SHP77 (cell line): ENCODE measurements around the gene MET.
"Not testable (repeated sequence)": the region's sequence is repeated elsewhere in the genome, so short reads cannot be mapped to it uniquely, and the experiment has no call there.

ENCODE experiments used
- DNase-seq, 2 experiments: peaks; one replicate each; lab custom pipeline; 2025; lab: John Stamatoyannopoulos, UW

MET gene

DNA sequence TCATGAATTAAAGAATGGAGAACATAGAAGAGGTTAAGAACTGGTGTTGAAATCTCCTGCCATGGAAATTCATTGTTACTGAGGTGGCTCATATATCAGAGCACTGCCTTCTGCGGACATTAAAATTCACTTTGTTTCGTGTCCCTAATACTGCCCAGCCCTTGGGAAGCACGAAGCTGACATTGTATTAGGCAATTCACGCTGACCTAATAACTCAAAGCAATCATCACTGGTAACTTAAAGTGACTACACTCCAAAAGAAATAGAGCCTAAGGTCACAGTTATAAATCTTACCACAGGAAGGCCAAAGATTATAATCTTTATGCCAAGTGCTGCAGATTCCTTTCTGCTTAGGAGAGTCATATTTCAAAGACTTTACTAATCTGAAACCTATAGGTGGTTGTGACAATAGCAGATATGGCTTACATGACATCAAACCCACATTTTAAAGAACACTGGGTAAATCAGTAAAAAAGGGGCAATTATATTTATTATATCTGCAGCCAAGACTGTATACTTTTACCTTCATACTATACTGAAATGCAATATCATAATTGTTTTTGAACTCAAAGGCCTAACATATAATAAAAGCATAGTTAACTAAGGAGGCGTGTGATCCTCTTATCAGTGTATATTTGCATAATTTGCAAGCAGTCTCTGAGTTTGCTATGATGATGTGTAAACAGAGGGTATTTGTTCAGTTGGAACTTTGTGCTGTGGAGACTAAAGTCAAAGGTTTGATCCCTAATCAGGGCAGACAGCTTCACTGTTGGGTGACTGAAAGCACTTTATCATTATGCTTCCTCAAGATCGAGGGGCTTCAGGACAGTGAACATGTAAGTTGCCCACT lies 138.5 kb downstream of the MET start:
- DNase-seq: no peak

DNA sequence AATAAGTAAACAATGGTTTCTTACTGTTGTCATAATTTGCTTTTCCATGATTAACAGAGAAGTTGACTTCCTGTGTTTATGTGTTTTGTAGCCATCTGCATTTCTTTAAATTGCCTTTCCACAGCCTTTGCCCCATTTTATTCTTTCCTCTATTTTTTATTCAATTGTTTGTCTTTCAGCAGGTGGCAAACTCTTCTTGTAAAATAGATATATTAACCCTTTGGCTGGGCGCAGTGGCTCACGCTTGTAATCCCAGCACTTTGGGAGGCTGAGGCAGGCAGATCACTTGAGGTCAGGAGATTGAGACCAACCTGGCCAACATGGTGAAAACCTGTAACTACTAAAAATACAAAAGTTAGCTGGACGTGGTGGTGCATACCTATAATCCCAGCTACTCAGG lies 139.8 kb downstream of the MET start:
- DNase-seq: no peak

DNA sequence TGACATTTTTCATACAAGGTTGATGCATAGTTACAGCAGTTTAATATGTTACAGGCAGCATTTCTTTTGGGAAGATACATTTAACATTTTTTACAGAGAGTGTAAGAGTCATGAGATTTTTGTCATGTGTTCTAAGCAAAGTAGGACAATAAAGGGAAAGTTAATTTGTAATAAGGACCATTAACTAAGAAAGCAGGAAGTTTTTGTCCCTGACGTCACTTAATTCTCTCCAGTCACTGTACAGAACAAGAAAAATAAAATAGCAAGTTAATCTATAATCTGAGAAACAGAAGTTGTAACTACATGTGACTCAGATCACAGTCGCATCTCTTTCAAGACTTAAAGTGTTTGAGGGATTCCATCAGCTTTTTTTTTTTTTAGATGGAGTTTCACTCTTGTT lies 140.9 kb downstream of the MET start:
- no peak for DNase-seq

DNA sequence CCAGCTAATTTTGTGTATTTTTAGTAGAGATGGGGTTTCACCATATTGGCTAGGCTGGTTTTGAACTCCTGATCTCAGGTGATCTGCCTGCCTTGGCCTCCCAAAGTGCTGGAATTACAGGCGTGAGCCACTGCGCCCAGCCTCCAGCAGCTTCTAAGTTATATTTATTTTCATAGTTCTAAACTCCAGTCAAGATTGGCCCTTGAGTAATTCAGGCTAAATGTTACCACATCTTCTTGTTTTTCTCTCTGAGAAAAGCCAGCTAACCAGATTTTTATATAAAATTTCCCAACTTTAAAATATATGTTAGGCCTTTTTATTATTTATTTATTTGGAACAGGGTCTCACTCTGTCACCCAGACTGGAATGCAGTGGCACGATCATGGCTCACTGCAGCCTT lies 141.4 kb downstream of the MET start:
- DNase-seq: not testable (repeated sequence)

DNA sequence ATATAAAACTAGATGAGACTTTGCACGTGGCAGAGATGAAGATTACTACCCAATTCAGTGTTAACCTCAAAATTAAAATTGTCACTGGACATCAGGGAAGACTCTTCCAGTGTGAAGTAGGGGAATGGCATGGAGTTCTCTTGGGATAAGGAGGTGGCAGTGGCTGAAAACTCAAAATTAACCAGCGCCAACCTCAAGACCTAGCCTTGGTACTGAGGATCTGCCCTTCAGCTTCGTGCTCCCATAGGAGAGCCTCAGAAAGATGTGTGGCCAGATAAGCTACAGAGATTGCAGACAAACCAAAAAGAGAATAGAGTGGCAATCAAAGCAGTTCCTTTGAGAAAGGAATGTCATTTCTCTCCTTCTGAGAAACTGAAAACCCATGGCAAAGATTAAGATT lies 143.0 kb downstream of the MET start:
- DNase-seq: no peak

DNA sequence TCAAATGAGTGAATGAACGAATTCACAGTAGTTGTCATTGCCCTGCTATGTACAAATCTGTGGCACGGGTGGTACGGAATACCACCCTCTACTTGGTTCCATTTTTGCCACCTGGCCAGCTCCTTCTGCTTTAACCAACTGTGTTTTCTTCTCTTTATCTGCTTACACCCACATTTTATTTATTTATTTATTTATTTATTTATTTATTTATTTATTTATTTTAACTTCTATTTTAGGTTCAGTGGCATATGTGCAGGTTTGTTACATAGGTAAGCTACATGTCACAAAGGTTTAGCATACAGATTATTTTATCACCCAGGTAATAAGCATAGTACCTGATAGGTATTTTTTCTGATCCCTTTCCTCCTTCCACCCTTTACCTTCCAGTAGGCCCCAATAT lies 148.2 kb downstream of the MET start:
- DNase-seq: no peak

DNA sequence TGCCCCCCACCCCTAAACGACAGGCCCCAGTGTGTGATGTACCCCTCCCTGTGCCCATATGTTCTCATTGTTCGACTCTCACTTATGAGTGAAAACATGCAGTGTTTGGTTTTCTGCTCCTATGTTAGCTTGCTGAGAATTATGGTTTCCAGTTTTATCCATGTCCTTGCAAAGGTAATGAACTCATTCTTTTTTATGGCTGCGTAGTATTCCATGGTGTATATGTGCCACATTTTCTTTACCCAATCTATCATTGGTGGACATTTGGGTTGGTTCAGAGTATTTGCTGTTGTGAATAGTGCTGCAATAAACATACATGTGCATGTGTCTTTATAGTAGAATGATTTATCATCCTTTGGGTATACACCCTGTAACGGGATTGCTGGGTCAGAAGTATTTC lies 149.7 kb downstream of the MET start:
- not testable (repeated sequence) for DNase-seq

DNA sequence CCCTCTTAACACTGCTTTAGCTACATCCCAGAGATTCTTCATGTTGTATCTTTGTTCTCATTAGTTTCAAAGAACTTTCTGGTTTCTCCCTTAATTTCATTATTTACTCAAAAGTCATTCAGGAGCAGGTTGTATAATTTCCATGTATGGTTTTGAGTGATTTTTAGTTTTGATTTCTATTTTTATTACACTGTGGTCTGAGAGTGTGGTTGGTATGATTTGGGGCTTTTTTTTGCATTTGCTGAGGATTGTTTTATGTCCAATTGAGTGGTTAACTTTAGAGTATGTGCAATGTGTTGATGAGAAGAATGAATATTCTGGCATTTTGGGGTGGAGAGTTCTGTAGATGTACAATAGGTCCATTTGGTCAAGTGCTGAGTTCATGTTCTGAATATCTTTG lies 152.5 kb downstream of the MET start:
- no peak for DNase-seq

DNA sequence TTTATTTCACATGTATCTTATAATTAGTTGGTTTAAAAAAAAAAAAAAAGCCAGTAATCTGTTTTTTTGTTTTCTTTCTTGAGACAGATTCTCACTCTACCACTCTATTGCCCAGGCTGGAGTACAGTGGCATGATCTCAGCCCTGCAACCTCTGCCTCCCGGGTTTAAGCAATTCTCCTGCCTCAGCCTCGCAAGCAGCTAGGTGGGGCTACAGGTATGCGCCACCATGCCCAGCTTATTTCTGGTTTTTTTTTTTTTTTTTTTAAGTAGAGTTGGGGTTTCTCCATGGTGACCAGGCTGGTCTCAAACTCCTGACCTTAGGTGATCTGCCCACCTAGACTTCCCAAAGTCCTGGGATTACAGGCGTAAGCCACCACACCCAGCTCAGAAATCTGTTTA lies 156.3 kb downstream of the MET start:
- DNase-seq: no peak

DNA sequence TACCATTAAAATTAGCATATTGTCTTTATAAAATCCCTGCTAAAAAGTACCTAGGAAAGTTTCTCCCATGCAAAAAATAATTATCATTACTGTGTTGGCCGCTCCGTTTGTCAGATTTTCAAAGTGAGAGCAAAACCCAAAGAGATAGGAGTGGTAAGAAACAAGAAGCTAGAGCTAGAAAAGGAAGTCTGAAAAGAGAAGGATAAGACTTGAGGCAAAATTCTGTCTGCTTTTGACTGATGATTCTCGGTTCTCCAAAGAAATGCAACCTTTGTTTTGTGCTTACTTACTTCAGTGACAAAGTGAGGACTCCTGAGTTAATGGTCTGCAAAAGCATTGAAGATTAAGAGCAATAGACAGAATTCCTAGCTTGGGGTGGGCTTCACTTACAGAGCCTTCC lies 157.0 kb downstream of the MET start:
- no peak for DNase-seq

DNA sequence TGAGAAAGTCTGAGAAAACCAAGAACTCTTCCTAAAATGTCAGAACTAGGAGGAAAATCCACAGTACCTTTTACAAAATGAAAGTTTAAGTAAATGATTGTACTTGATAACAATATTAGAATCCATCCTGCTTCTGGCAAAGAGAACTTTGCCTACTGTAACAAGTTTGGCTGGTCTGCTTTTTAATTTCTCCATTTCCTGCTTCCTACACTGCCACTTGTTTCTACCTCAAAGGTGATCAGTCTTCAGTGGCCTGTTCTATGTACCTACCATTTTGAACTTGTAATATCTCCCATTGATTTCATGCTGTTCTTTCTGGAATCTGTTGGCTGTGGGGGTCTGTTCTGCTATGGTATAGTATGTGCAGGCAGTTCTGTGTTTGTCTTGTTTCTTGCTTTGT lies 157.5 kb downstream of the MET start:
- DNase-seq: no peak

DNA sequence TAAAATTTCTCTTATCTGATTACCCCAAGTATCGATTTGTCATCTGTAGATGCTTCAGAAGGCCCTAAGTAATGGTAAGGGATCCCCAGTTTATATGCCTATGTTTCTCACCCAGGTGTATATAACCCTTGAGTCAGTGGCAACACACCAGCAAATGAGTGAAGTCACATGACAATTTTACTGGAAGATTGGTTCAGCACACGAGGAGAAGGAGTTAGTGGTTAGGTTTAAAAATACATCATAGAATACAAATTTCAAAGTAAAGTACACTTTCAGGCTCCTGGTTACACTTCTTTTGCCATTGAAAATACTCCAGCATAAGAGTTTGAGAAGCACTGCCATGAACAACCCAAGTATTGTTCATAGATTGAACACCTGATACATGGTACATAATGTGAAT lies 160.7 kb downstream of the MET start:
- DNase-seq: no peak

DNA sequence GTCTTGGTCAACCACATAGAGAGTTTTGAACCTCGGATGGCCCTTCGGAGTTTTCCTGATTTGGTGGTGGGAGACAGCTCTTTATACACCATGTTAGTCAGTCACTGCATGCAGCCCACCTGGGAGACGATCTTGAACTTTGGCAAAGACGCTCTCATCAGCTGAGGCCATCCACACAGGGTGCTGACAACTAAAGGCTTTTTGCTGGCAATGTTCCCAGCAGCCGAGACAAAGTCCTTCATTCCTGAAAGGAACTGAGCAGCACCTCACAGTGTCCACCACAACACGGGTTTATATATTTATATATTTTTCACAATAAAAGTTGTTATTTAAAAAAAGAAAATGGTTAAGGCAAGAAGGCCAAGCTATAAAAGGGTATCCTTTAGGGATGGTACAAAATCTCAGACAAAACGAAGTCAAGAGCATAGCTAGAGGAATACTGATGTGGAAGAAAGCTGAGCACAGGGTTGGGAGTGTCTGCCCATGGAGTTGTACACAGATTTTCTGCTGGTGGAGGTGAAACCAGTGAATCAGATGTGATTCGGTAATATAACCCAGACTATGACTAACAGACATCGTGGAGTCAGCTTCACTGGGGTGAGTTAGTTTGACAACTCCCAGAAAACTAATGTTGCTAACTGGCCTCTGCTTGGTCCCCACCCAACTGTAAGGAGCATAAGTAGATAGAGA lies 163.0 kb downstream of the MET start:
- peak in 1 of 2 experiments; percentile 10 for DNase-seq

DNA sequence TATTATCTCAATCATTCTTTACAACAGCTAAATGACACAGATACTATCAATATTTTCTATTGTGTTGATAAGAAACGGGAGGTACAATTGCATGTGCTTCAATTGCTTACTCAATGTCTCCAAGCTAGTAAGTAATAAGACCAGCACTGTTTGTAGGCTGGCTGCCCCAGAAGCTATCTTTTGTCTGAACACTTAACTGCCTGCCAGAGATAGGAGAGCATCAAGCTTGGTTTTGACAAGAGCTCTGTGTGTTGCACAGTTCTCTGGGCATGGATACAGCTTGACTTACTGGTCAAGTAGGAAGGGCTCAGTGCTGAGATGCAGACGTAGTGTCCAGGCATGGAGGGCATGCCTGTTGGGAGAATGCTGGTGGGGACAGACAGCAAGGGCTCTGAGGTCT lies 164.1 kb downstream of the MET start:
- no peak for DNase-seq

DNA sequence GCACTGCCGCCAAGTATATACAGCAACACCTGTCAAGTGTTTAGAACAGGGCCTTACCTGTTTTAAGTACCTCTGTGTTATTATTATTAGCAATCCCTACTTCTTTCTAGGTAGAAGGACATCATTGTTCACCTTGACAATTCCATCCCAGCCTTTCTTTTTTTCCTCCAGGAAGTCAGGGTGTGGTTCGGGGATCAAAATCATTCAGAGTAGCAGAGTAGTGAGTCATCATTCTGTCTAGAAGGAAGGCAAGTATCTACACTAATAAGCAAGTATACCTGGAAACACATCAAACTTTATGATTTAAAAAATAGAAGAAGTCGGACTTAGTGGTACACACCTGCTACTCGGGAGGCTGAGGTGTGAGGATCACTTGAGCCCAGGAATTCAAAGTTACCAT lies 164.9 kb downstream of the MET start:
- DNase-seq: no peak

DNA sequence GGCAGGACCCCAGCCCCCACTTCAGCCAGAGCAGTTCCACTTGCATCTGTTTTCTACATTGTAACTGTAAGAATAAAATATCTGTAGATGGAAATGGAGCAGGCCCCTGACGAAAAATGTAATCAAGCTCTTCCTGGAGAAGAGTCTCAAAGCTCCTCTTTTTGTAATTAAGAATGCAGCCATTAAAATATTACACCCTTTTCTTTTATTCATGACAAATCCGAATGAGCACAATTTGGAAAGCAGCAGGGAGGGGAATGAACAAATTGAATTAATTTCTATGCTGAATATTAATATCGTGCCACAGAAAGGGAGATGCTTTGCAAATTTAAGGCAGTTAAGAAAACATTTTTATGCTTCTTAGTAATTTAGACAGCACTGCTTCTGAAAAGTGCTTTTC lies 165.6 kb downstream of the MET start:
- DNase-seq: no peak

DNA sequence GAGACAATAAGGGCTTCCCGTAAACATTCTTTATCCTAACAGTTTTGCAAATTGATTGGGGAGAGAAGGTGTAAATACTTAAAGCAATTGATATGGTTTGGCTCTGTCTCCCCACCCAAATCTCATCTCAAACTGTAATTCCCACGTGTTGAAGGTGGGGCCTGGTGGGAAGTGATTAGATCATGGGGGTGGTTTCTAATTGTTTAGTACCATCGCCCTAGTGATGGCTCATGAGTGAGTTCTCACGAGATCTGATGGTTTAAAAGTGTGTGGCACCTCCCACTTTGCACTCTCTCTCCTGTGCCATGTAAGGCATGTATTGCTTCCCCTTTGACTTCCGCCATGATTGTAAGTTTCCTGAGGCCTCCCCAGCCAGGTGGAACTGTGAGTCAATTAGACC lies 168.3 kb downstream of the MET start:
- no peak for DNase-seq

DNA sequence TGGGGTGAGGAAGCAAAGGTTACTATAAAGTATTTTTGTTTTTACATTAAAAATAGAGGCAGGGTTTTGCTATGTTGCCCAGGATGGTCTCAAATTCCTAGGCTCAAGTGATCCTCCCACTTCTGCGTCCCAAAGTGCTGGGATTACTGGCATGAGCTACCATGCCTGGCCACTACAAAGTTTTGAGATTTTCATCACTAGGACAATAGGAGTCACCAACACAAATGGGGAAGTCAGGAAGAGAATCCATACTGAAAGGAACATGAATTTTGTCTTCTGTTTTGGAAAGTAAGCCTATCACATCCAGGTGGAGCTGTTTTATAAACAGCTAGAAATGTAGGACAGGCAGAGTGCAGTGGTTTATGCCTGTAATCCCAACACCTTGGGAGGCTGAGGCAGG lies 170.4 kb downstream of the MET start:
- no peak for DNase-seq

DNA sequence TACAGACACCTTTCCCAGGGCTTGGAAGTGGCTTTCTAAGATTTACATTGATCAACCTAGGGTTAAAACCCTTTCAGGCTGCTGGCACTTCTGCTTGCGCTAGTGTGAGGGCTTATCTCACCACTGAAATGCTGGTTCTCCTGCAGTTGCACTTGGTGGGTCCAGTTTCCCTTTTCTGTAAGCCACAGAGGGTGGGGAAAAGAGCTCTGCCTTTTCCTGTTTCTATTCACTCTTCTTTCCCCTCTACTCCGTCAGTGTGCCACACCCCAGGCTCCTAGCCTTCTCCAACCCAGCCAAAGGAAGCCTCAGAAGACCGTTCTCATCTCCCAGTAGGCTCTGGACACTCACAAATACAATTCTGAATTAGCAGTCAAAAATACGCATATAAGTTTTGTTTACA lies 171.4 kb downstream of the MET start:
- no peak for DNase-seq
